ENCODE measurements around the gene DNAJC1. TPM values are rescaled to one million over a fixed set of nuclear protein-coding genes. Genes with fewer than 3 reads are reported as not detected.

DNAJC1 gene
- total and polyA plus RNA-seq, 10 of the 15 experiments (the other 5 are each of a cell fraction or from before 2014, with no cell fraction given): 2.5 to 39.3 (median 20.4) TPM

GRCh38 chr10:21907436-21907835 is 96.1 kb downstream of the DNAJC1 start:
- Histone ChIP-seq H3K36me3 (ENCODE audit: control insufficient read depth in 2 of 2, insufficient read depth in 2 of 2, low read length in 1 of 2) (no peaks in the 10 kb centered on the region), H3K4me2 (ENCODE audit: control insufficient read depth, insufficient read depth) (no peak overlapping the region), H3K4me1 (ENCODE audit: control insufficient read depth, insufficient read depth, low read length) (peaks cover 1% of the 10 kb centered on the region; the same call in 1 of the 2 replicates), H4K20me1 (ENCODE audit: control insufficient read depth, insufficient read depth) (no peaks in the 10 kb centered on the region), H3K27ac (ENCODE audit: control insufficient read depth, insufficient read depth) (no peak overlapping the region), H3K27me3 (replicated peaks in 1 of 2; ENCODE audit: control insufficient read depth in 2 of 2, insufficient read depth in 2 of 2, low read length in 1 of 2) (no peaks in the 10 kb centered on the region), H3K9ac (ENCODE audit: control insufficient read depth, insufficient read depth, low read length) (no peak overlapping the region), H2AFZ (ENCODE audit: control insufficient read depth, low read depth, low read length) (no peak overlapping the region), H3K9me3 (replicated peaks; ENCODE audit: control insufficient read depth, insufficient read depth, low read length) (no peaks in the 10 kb centered on the region), H3K4me3 (no peak overlapping the region), H3K79me2 (ENCODE audit: control insufficient read depth, insufficient read depth, low read length) (no peaks in the 10 kb centered on the region)
- WGBS (ENCODE audit: insufficient coverage, insufficient replicate concordance, low lambda C conversion rate, missing lambda C conversion rate): 100% methylated on average over 2 of the region's 2 CpGs
- TF ChIP-seq BRCA1 (IDR thresholded peaks at IDR 0.05; ENCODE audit: low read depth, low read length) (no peak), JUNB (IDR thresholded peaks at IDR 0.05) (no peak), STAT1 (conservative IDR thresholded peaks at IDR 0.05) (no peak), SIX5 (IDR thresholded peaks at IDR 0.05; ENCODE audit: low read depth, low read length, severe bottlenecking) (no peak), EGR1 (IDR thresholded peaks at IDR 0.05; ENCODE audit: borderline replicate concordance in 1 of 2, low read depth in 2 of 2, low read length in 2 of 2) (no peak), REST (IDR thresholded peaks at IDR 0.05; ENCODE audit: low read depth, low read length) (no peak), MYB (IDR thresholded peaks at IDR 0.05; ENCODE audit: borderline replicate concordance, low read depth, low read length) (no peak), NKRF (conservative IDR thresholded peaks at IDR 0.05) (no peak), ZNF622 (IDR thresholded peaks at IDR 0.05) (no peak), NFIC (IDR thresholded peaks at IDR 0.05; ENCODE audit: low read depth, low read length) (no peak), NFXL1 (IDR thresholded peaks at IDR 0.05; ENCODE audit: borderline replicate concordance) (no peak), FOS (IDR thresholded peaks at IDR 0.05; ENCODE audit: borderline replicate concordance, extremely low read depth, insufficient read length) (no peak), ZNF217 (IDR thresholded peaks at IDR 0.05) (no peak), BHLHE40 (IDR thresholded peaks at IDR 0.05; ENCODE audit: borderline replicate concordance in 1 of 2, low read depth in 2 of 2, low read length in 1 of 2) (no peak), CHD4 (IDR thresholded peaks at IDR 0.05) (no peak)
- TF ChIP-seq, protein P1, sequence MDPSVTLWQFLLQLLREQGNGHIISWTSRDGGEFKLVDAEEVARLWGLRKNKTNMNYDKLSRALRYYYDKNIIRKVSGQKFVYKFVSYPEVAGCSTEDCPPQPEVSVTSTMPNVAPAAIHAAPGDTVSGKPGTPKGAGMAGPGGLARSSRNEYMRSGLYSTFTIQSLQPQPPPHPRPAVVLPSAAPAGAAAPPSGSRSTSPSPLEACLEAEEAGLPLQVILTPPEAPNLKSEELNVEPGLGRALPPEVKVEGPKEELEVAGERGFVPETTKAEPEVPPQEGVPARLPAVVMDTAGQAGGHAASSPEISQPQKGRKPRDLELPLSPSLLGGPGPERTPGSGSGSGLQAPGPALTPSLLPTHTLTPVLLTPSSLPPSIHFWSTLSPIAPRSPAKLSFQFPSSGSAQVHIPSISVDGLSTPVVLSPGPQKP (IDR thresholded peaks at IDR 0.05; ENCODE audit: low read depth, low read length): no peak
- RAD21 ChIA-PET (ENCODE audit: unreplicated experiment): no interaction called here
- FAIRE-seq (no peak), DNase-seq (ENCODE audit: low read depth, low spot score) (no peak), ATAC-seq (no peak)
- SMC1A ChIA-PET (ENCODE audit: uncharacterized antibody, unreplicated experiment): no interaction called here
- CTCF ChIA-PET: no interaction called here
- POLR2A ChIA-PET: no interaction called here
- no TSS peak for BruUV-seq (replicated peaks)
- in situ Hi-C loops (cut with MboI): no loop called here
- intact Hi-C loops (cut with micrococcal nuclease; ENCODE audit: unreplicated experiment): no loop called here

Measured in GM12878 (cell line).